ENCODE data around the gene GDNF.

- TF ChIP-seq CTCF (IDR thresholded peaks at IDR 0.05; ENCODE audit: insufficient read depth, low read length) (no peak), POLR2AphosphoS5 (IDR thresholded peaks at IDR 0.05; ENCODE audit: low read depth) (no peak), SPI1 (IDR thresholded peaks at IDR 0.05; ENCODE audit: borderline replicate concordance, low read depth) (no peak), GABPA (IDR thresholded peaks at IDR 0.05; ENCODE audit: low read depth) (no peak)
Measured at GRCh38 chr5:37791321-37791720, 48.5 kb downstream of the GDNF start.

Data from HL-60 (cell line).